NCI-H2196 (cell line): ENCODE data around the gene PTPRF.

ENCODE experiments used
- DNase-seq: peaks from one replicate; lab custom pipeline; 2025; ENCODE audit not compliant: unreplicated experiment; lab: John Stamatoyannopoulos, UW

Gene PTPRF

DNA sequence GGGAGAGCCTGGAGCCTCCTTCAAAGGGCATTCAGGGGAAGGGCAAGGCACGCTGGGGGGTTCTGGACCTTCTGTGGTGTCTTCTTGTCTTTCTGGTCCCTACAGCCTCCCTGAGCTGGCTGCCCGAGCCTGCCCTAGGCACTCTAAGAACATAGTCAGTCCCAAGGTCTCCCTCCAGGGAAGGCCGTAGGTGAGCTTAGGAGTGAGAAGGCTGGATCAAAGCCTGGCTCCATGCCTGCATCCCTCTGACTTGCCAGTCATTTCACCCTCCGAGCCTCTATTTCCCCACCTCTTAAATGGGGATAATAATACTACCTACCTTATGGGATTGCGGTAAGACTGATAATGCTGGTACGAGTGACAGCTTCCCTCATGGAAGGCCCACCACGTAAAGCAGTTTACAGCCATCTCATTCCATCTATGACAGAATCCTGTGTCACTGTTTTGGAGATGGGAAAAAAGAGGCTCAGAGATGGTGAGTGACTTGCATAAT is 20.8 kb downstream of the PTPRF start:
- no peak for DNase-seq

- no peak for DNase-seq
Observed at GRCh38 chr1:43552059-43552742, 21.5 kb downstream of the PTPRF start.

- DNase-seq = peak; percentile 67
Observed at GRCh38 chr1:43552813-43553212, 22.1 kb downstream of the PTPRF start.

- peak; percentile 61 for DNase-seq
Observed at GRCh38 chr1:43554444-43554992, 23.8 kb downstream of the PTPRF start.

DNA sequence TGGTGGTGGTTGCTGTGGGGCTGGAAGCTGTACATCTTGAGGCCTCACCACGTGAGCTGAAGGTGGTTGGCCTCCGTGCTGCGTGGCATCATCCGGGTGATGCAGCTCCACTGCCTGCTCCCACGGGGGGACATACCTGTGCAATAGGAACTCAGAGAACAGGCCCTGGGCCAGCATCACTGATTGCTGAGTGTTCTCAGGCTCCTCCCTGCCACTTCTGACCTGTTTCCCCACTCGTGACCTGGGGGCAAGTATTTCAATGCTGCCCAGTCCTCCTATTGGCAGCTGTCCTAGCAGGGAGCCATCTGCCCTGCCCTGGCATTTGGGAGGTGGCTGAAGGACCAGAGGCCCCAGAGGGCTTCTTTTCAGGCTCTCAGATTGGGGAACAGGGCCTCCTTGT is 26.1 kb downstream of the PTPRF start:
- DNase-seq = no peak

DNA sequence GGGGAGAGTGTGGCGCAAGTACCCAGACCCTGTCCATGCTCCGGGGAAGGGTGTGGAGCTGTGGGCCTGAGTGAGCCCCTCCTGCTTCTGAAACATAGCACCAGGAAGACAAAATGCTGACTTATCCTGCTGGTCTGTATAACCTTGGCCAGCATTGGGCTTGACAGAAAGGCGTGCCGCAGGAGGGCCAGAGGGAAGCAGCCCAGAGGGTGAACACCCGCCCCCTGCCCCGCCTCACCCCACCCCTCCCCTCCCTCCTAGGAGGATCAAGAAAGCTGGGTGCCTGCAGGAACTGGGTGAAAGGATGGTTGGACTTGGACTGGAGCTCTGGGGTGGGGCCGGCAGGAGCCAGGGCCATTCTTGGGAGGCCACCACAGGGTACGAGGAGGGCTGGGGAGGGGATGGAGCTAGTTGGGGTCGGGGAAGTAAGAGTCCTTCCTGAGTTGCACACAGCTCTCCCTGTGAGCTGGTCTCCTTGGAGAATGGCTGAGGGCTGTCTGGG is 27.1 kb downstream of the PTPRF start:
- DNase-seq = peak; percentile 19

DNA sequence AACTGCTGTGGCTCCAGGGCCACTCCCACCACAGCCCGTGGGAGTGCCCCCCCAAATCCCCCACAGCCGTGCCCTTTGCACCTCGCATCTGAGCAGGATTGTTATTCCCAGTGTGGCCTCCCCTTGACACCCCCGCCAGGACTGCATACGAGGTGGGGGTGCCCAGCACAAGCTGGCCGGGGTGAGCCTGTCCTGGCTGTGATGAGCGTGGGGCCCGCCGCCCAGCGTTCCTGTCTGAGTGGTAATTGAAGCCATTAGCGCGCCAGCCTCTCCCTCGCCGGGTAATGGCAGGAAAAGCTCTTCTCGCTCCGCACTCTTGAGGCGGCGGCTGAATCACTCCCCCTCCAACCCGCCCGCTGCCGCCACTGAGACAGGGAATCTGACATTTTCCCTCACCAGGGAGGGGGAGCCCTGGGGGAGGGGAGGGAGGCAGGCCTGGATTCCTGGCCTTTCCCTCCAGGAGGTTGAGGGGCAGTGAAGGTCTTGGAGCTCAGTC is 27.7 kb downstream of the PTPRF start:
- DNase-seq = no peak

- no peak for DNase-seq
Observed at GRCh38 chr1:43559714-43560113, 29.0 kb downstream of the PTPRF start.

DNA sequence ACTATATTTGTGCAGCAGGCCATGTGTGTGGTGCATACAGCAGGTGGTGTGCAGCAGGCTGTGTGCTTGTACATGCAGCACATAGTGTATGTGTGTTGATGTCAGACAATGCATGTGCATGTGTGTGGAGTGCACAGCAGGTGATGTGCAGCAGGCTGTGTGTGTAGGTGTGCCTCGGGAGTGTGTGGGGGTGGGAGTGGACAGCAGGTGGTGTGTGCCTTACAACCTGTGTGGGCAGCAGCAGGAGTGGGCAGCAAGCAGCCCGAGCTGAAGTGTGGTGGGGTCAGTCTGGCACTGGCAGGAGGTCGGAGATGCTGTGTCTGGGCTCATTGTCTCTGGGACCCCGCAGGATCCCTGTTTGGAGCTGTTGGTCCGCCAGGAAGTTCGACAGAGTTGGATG is 29.6 kb downstream of the PTPRF start:
- DNase-seq = no peak

GRCh38 chr1:43563876-43564539 is 33.3 kb downstream of the PTPRF start:
- no peak for DNase-seq

GRCh38 chr1:43564551-43565348 is 34.1 kb downstream of the PTPRF start:
- no peak for DNase-seq

DNA sequence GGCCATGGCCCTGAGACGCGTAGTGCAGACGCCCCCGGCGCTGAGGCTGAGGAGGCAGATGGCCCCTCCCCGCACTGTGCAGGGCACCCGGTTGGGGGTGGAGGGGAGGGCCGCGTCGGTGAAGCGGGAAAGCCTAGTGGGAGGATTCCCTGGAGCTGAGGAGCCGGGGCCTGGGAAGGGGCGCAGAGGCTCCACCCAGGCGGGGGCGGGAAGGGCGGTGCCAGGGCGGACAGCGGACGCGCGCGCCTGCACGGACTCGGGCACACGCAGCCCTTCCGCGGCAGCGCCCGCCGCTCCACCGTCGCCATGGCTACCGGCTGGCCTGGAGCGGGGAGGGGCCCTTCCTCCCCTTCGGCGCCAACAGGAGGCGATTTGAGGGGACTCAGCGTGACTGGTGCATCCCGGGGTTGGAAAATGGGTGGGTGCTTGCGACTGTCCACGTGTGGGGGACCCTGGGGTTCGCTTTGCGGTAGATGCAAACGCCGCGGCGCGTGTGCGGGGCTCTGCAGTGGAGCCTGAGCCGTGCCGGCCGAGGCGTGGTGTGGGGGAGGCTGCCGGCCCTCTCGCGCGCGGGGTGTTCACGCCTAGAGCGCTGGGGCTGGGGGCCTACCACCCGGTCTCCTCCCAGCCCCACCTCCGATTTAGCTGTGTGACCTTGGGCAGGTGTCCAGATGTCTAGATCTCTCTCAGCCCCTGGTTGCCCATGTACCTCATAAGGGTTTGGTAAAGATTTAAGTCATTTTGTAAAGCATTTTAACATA is 35.1 kb downstream of the PTPRF start:
- peak; percentile 32 for DNase-seq

DNA sequence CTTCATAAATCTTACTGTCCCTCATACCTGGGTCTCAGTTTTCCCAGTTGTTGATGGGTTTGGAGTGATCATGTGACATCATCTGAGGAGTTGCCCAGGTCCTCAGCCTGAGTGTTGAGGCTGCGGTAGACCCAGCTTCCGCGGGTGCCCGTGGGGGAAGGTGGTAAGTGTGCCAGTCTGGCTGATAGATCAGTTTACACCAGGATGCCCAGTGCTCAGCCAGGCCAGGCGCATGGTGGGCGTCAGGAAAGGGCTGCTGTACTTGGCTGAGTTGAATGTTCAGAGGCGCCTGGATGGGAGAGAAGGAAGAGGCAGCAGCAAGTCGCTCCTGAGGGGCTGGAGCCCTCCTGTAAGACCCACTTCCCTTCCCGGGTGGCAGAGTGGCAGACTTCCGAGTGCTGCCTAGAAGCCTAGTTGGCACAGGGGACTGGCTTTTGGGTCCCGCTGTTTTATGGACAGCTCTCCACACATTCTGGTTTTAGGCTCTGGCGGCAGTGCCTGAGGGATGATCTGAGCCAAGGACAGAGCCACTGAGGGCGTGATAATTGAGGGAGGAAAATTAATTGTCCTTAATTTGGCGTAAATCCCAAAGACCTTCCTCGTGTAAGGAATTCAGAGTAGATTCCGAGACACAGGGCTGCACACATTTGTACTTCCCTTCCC is 35.8 kb downstream of the PTPRF start:
- no peak for DNase-seq

DNA sequence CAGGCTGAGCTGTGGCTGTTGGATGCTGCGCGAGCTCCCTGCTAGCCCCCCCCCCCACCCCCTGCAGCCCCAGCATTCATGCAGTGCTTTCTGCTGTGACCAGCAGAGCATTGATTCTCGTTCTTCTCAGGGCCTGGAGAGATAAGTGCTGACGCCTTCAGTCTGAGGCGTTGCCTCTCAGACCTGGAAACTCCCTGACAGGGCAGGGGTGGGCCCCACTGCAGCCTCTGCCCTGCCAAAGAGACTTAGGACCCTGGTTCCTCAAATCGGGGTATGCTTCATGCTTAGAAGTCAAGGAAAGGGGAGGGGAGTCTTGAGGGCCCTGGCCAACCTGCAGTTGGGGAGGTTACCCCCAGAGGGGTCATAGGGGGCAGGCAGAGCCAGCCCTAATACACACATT is 38.5 kb downstream of the PTPRF start:
- no peak for DNase-seq

- DNase-seq = no peak
Observed at GRCh38 chr1:43570277-43570676, 39.6 kb downstream of the PTPRF start.

DNA sequence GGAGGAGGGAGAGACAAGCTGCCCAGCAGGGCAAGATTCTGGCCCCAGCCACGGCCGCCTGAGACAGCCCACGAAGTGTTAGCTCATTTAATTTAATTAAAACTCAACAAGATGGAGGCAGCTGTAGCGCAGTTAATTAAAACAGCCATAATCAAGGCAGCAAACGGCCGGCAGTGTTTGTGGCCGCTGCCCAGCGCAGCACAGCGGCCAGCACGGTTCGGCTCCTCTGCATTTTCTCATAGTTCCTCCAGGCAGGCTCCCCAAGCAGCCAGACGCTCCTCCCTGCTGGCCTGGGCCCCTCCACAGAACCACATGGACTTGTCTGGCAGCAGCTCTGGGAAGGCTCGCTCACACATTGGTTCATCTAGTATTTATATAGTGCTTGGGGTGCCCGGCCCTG is 40.0 kb downstream of the PTPRF start:
- DNase-seq = no peak

GRCh38 chr1:43572084-43572483 is 41.4 kb downstream of the PTPRF start:
- DNase-seq = no peak

DNA sequence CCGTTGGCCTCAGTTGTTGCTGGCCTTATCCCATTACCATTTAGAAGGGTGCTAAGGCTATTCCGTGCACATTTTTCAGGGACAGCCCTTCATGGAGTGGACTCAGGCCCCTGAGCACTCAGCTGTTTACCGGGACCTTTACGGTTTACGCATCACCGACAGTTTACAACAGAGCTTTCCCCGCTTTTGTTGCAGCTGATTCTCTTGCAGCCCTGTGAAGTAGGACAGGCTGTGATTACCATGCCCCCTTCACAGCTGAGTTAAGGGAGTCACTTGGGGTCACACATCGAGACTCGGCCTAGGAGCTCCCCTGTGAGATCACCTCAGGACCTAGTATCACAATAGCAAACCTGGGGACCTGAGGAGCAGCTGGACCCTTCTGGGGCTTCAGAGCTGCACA is 41.9 kb downstream of the PTPRF start:
- DNase-seq = no peak

GRCh38 chr1:43573066-43573800 is 42.5 kb downstream of the PTPRF start:
- DNase-seq = no peak
